NCI-H2107 treated with DMSO at 0.1 percent for 48 hours (cell line): ENCODE data around the gene TLL2.

Experiments used
- DNase-seq: peaks from one replicate; lab custom pipeline; 2025; ENCODE audit not compliant: unreplicated experiment; lab: John Stamatoyannopoulos, UW

TLL2 gene

GRCh38 chr10:96431211-96431970 lies 82.3 kb downstream of the TLL2 start:
- DNase-seq: no peak

DNA sequence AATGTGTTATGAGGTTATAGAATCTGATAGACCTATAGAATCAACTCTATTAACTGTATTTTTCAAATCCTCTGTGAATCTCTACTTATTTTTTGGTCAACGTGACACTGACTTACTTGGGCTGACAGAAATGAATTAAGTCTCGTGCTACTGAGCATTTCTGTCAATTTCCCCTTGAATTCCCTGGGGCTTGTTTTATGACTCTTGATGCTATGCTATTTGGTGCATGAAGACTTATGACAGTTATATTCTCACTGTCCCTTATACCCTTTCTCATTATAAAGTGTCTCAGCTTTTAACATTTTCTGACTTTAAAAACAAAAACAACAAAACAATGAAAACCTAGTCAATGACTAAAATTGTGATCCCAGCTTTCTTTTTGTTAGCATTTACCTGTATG lies 86.4 kb downstream of the TLL2 start:
- DNase-seq: no peak

DNA sequence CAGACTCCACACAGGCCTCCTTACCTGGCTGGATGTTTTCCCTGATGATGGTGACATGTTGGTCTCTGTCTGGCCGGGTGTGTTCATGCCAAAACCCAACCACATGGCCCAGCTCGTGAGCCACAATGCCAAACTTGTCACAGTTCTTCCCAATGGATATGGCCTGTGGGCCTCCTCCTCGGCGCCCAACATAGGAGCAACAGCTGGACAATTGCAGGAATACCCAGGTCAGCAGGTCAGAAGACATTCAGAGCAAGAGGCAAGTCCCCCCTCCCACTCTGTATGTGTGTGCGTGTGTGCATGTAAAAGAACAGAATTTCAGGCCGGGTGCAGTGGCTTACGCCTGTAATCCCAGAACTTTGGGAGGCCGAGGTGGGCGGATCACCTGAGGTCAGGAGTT lies 91.2 kb downstream of the TLL2 start:
- no peak for DNase-seq

GRCh38 chr10:96421995-96422394 lies 91.7 kb downstream of the TLL2 start:
- no peak for DNase-seq

DNA sequence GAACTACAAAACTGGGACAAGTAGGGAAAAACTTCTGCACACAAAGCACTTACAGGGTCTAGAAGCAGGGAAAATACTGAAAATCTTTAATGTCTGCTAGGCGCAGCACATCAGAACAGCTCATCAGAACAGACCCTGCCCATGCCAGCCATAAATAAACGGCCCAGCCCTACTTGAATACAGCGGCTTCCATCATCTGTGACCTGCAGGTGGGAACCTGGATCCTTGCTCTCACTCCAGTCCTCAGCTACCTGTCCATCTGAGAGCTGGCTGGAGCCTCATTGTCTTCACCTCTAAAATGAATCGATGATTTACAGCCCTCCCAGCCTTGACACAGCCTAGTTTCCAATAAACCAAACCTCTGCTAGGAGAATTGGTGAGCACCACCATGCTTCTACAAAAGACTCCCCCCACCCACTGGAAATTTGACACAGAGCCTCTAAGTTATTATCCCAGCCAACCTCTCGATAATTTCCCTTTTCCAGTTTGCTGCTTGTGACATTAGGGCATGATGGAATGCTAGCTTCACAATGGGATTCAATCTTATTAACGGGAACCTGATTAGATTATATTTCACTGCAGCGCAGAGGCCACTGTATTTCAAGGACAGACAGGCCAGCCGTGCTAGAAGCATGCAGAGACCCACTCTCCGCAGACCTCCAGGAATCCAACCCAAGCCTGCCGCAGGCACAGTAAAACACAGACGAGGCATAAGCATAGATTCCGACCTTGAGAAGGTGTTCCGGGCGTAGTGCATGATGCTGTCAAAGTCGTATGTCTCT lies 93.3 kb downstream of the TLL2 start:
- no peak for DNase-seq

DNA sequence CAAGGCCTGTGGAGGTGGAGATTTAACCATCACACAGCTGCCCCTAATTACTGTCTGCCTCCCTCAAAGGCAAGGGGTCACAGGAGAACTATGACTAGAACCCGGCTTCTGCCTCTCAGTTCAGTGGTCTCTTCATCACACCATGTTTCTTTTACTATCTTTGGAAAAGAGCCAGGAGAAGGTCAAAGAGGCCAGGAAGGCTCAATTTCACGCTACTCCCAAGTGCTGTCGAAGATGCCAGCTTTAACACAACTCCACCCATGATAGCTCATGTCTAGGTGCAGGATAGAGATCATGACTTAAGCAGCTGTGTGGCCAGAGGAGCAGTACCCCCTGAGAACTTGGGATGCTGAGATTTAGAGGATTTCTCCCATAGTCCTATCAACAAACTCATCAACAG lies 94.4 kb downstream of the TLL2 start:
- DNase-seq: no peak

GRCh38 chr10:96418582-96418981 lies 95.1 kb downstream of the TLL2 start:
- no peak for DNase-seq

- no peak for DNase-seq
Observed at GRCh38 chr10:96417441-96417840, 96.3 kb downstream of the TLL2 start.

DNA sequence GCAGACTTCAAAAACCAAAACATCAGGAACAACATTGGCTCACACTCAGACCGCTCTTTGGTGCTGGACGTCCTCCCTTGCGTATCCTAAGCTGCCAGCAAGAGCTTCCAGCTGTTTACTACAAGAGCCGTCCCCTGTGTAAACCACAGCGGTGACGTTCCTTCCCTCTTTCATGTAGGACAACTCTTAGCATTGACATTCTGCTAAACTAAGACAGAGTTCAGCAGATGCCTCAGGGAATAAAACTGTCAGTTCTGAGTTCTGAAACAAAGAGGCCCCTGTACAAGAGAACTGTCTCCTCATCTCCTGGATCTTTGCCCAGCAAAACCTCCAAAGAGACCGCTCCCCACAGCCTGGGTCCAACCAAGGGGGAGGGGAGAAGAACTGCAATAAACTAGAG lies 97.1 kb downstream of the TLL2 start:
- no peak for DNase-seq

DNA sequence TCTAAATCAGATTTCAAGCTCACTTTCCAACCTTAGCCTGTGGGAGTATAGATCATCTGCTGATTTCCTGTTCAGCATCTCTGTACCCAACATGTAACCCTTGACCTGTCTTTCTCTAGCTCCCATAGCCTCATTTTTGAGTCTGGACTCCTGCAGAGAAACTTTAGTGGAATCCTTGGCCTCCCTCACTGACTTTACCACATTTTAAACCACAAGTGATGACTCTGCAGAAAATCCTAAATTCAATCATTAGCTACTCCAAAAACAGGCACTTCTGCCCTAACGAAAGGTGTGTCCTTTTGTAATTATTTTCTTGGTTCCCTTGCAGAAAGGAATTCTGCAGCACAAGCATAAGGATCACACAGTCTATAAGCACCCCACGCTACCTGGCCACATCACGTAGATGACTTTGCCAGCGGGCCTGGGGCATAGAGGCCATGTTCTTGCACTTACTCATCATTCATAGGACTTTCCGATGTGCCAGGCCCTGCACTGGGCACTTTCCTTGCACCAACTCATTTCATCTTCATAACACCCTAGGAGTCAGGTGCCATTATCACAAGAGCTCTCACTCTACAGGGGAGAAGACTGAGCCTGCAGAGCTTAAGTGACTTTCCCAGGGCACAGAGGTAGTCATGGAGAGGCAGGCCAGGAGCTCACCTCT lies 97.7 kb downstream of the TLL2 start:
- DNase-seq: no peak

DNA sequence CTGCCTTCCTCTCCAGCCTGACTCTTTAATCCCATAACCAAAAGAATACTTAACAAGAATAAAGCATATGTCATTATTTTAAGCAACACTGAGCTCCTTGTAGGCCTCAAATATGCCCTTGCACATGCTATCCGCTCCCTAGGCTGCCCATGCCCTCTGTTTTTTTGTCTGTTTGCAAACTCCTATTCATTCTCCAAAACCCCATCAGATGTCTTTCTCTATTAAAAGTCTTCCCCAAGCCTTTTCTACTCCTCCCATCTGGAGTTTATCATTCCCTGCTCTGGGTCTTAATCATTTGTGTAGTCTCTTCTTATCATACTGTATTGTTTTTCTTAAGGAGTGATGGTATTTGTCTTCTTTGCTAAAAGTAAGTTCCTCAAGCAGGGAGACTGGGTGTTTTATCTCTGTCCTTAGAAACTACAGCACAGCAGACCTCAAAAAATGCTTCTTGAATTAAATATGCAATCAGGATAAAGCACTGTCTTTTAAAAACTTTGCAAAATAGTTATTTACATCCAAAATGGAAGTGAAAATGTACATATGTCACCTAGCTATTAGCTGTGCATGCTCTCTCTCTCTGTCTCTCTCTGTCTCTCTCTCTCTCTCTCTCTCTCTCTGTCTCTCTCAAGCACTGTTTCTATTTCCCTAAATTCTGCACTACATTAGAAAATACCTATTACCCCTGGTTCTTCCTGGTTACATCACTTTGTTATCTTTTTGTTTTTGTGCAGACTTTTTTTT lies 98.4 kb downstream of the TLL2 start:
- DNase-seq: no peak

DNA sequence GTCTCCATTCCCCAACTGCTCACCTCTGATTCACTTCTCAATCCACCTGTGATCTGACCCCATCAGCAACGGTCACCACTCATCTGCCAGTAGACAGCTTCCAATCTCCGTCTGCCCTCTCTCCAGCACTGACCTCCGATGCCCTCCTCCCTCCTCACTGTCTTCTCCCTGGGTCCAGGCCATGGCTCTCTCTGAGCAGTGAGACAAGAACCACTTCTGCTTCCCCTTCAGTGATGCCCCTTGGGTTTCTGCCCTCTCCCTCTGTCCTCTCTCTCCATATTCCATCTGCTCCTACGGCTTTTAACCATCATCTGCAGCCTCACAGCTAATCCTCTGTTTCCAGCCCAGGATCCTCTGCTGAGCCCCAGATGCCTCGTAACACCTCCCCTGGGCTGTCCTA lies 99.4 kb downstream of the TLL2 start:
- DNase-seq: no peak

DNA sequence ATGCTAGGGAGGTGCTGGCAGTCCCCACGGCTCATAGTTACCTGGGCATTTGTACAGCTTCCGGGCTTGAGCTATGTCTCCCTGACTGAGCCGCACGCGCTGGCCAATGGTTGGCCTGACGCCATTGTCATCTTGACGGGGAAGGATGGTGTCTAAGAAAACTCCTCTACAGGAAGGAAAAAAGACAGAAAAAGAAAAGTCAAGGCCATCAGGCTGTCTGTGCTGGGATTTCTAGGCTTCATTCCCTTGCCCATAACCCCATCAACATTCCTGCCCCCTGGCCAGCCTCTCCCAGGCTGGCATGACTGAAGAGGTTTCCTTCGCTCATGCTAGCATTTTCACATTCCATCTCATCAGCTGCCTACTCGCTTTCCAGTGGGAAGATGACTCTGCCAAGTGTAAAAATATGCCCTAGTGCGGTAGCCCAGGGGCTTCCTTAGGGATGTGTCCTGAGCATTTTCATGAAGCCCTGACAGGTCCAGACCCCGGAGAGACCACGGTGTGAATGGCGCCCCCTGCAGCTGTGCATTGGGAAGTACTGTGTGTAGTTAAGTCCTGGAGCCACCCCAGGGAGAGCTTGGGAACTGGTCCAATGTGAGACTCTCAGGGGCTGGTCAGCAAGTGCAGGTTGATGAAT lies 100.5 kb downstream of the TLL2 start:
- DNase-seq: no peak

- no peak for DNase-seq
Observed at GRCh38 chr10:96411716-96412320, 101.9 kb downstream of the TLL2 start.

GRCh38 chr10:96410296-96410695 lies 103.4 kb downstream of the TLL2 start:
- no peak for DNase-seq

- no peak for DNase-seq
Observed at GRCh38 chr10:96408201-96408600, 105.5 kb downstream of the TLL2 start.

DNA sequence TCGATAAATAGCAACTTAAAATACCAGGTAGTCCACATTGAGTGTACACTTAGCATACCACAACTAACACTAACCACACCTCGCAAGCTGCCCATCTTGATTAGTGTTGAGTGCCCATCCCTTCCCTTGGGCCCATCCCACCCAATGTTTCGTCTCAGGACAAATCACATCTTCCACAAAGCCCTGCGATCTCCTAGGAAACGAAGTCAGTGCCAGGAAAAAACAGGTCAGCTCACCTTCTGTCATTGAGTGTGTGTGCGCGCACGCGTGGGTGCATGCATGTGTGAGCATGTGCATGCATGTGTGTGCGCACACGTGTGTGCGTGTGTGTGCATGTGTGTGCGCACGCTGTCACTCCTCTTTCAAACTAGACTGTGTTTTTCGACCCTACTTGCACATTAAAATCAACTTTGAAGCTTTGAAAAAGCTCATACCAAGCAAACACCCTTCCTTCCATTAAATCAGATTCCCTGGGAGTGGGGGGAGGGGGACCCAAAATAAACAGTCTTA lies 106.1 kb downstream of the TLL2 start:
- DNase-seq: no peak

- no peak for DNase-seq
Observed at GRCh38 chr10:96406091-96406490, 107.6 kb downstream of the TLL2 start.

DNA sequence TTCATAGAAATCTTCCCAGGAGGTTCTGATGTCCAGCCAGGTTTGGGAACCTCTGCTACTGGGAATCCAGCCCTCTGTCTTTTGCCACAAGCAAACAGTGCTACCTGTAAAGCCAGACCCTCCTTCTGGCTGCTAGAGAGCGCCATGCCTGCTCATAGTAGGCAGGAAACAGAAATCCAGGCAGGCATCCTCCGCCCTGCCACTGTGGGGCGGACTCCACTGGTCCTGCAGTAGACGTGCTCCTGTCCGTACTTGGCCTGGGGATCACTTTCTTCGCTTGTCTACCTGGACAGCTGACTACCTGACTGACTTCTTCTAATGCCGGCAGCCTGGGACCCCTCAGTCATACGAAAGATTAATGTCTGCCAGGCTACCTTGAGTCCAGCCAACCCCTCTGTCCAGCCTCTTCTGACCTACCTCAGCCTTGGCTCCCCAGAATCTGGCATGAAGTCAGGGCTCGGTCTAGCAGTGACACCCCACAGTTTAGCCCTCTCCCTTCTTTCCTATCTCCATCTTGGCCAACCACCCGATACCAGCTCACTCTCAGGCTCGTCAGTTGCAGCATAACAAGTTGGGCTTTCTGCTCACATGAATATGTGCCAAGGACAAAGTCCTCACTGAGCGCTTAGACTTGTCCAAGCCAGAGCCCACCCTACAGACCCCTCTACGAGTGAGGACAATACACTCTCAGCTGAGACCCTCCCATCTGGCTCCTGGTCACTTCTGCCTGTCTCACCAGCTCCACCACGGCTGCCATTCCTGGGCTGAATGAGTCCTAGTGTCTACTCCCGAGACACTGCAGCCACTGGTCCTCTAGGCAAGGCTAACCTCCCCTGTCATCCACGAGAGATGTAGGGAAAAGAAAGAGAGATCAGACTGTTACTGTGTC lies 111.1 kb downstream of the TLL2 start:
- no peak for DNase-seq
